OCI-LY7 (cell line): ENCODE data around the gene KAZN. TPM values are rescaled to one million over a fixed set of nuclear protein-coding genes. Genes with fewer than 3 reads are reported as not detected.

Source experiments
- BruUV-seq: library from RNA; stranded (reverse); fragments of 400-500 nt; replicated peaks from 2 replicates; lab custom pipeline; 2021; lab: Mats Ljungman, UMichigan
- CTCF ChIA-PET: fragments of 300-600 bp; sonication (Branson Sonifier 250); formaldehyde crosslinking; loops from one replicate; lab custom pipeline; 2022; ENCODE audit warnings: antibody characterized with exemption; ENCODE audit not compliant: unreplicated experiment; lab: Charles Lee
- POLR2A ChIA-PET: fragments of 300-600 bp; sonication (Branson Sonifier 250); formaldehyde crosslinking; loops from one replicate; lab custom pipeline; 2022; ENCODE audit warnings: antibody characterized with exemption; lab: Charles Lee
- DNase-seq: peaks from one replicate; pipeline ENCODE4 v3.0.0-alpha.2; 2015; ENCODE audit warnings: low spot score
- H2AFZ ChIP-seq: fragments of 200-600 bp; sonication (generic), shearing (Covaris generic); 2 replicates; pipeline ENCODE4 v1.6.1; 2014; ENCODE audit warnings: mild to moderate bottlenecking, antibody characterized with exemption, low read length, moderate library complexity
- H3K27ac ChIP-seq: fragments of 200-600 bp; sonication (generic); 2 replicates; pipeline ENCODE4 v1.5.1; 2014; ENCODE audit warnings: mixed run types, low read depth, mild to moderate bottlenecking, moderate library complexity, low read length, inconsistent platforms; ENCODE audit not compliant: poor library complexity, severe bottlenecking
- H3K36me3 ChIP-seq: fragments of 200-600 bp; sonication (generic); 2 replicates; pipeline ENCODE4 v1.6.1; 2014; ENCODE audit warnings: mild to moderate bottlenecking, antibody characterized with exemption, low read length, moderate library complexity, mixed read lengths; ENCODE audit not compliant: insufficient read depth
- H3K4me1 ChIP-seq: fragments of 200-600 bp; sonication (generic); 2 replicates; pipeline ENCODE4 v1.5.1; 2014; ENCODE audit warnings: mild to moderate bottlenecking, low read length; ENCODE audit not compliant: insufficient read depth, poor library complexity, severe bottlenecking
- H3K4me2 ChIP-seq: fragments of 200-600 bp; sonication (generic); 2 replicates; pipeline ENCODE4 v1.6.1; 2014; ENCODE audit warnings: mild to moderate bottlenecking, low read length
- H3K4me3 ChIP-seq: fragments of 200-600 bp; sonication (generic); 2 replicates; pipeline ENCODE4 v1.5.1; 2014; ENCODE audit warnings: mild to moderate bottlenecking, low read depth, low read length; ENCODE audit not compliant: poor library complexity, severe bottlenecking
- H3K79me2 ChIP-seq: fragments of 200-600 bp; sonication (generic); 2 replicates; pipeline ENCODE4 v1.6.1; 2016; ENCODE audit warnings: low read depth, mild to moderate bottlenecking, low read length, moderate library complexity, mixed read lengths; ENCODE audit not compliant: insufficient read depth
- H3K9me2 ChIP-seq: fragments of 200-600 bp; sonication (generic); 2 replicates; pipeline ENCODE4 v1.6.1; 2016; ENCODE audit warnings: mild to moderate bottlenecking, low read length, mixed read lengths; ENCODE audit not compliant: insufficient read depth
- H3K9me3 ChIP-seq: fragments of 200-600 bp; sonication (generic); 2 replicates; pipeline ENCODE4 v1.6.1; 2014; ENCODE audit warnings: mild to moderate bottlenecking, mixed run types, low read length, mixed read lengths
- H4K20me1 ChIP-seq: fragments of 200-600 bp; sonication (generic); 2 replicates; pipeline ENCODE4 v1.6.1; 2014; ENCODE audit warnings: mild to moderate bottlenecking, antibody characterized with exemption, low read length, moderate library complexity, mixed read lengths; ENCODE audit not compliant: insufficient read depth
- EZH2phosphoT487 ChIP-seq: fragments of 200-600 bp; sonication (generic); IDR thresholded peaks from 2 replicates; pipeline ENCODE4 v1.6.1; 2018; ENCODE audit warnings: low read depth, borderline replicate concordance, mild to moderate bottlenecking, mixed run types, antibody characterized with exemption, low read length, moderate library complexity, mixed read lengths
- intact Hi-C: fragments of 100-400 bp; cut with micrococcal nuclease; formaldehyde crosslinking; loops from one replicate; pipeline ENCODE4 v1.10.0; 2022; ENCODE audit not compliant: unreplicated experiment
- total RNA-seq, 2 experiments: library from RNA; depleted of rRNA in 1 of 2; stranded (reverse); fragments of >200 nt in 1 of 2; shearing (Covaris generic) in 1 of 2; gene quantifications; 2 replicates each; pipeline ENCODE4 v1.2.3, GENCODE V29; 2014 to 2022
- TF ChIP-seq, protein P1 (sequence below): fragments of 200-600 bp; sonication (generic); conservative IDR thresholded peaks from 2 replicates; pipeline ENCODE4 v1.5.1; 2014; ENCODE audit warnings: mild to moderate bottlenecking, antibody characterized with exemption, low read length, moderate library complexity, mixed read lengths

The KAZN gene
- total RNA-seq, 2 experiments from 2014 or later: 0.40 to 2.4 TPM

DNA sequence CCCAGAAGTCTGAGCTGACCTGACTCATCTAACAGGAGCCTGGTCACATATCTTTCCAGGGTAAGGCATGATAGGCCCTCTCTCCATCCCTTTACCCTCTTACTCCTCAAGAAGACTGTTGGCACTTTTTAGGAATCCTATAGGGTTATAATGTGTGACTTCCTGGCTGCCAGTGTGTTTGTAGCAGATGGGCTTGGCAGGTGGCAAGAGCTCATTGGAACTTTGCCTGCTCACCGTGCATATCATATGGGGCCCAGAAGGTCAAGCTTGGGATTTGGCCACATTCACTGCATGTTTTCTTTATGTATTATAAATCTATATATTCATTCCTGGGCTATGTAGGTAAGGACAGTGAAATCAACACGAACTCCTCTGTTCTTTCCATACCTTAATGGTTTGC, 5.2 kb downstream of the KAZN start:
- no TSS peak for BruUV-seq
- Histone ChIP-seq H3K4me3 (no peak overlapping the region), H4K20me1 (no peaks in the 10 kb centered on the region), H2AFZ (no peak overlapping the region), H3K27ac (no peak overlapping the region), H3K79me2 (no peaks in the 10 kb centered on the region), H3K4me2 (no peak overlapping the region), H3K9me3 (no peaks in the 10 kb centered on the region), H3K4me1 (peaks cover 24% of the 10 kb centered on the region), H3K9me2 (no peaks in the 10 kb centered on the region), H3K36me3 (no peaks in the 10 kb centered on the region)
- CTCF ChIA-PET: no interaction called here
- TF ChIP-seq, protein P1, sequence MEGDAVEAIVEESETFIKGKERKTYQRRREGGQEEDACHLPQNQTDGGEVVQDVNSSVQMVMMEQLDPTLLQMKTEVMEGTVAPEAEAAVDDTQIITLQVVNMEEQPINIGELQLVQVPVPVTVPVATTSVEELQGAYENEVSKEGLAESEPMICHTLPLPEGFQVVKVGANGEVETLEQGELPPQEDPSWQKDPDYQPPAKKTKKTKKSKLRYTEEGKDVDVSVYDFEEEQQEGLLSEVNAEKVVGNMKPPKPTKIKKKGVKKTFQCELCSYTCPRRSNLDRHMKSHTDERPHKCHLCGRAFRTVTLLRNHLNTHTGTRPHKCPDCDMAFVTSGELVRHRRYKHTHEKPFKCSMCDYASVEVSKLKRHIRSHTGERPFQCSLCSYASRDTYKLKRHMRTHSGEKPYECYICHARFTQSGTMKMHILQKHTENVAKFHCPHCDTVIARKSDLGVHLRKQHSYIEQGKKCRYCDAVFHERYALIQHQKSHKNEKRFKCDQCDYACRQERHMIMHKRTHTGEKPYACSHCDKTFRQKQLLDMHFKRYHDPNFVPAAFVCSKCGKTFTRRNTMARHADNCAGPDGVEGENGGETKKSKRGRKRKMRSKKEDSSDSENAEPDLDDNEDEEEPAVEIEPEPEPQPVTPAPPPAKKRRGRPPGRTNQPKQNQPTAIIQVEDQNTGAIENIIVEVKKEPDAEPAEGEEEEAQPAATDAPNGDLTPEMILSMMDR: no peak
- no peak for TF ChIP-seq EZH2phosphoT487
- DNase-seq: no peak
- intact Hi-C loops: loop anchor here (2.0 kb wide), 1 partner anchor 129 kb away; no protein-coding TSS in a partner anchor
- POLR2A ChIA-PET: no interaction called here

DNA sequence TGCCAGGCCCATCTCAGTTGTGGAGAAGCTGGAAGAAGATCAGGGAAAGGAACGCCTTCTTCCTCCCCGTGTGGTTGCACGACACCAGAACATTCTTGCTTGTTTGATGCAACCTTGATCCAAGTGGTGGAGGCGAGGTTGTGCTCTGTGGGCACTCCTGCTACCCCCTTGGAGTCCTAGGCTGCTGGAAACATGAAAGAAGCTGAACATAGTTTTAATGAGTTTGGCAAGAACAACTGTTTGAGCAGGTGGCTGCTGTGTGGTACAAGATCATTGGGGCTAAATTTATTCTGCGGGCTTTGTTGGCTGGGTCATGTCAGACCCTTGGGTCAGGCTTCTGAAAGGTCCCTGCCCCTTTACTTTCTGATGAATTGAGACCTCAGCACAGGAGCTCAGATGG, 5.9 kb downstream of the KAZN start:
- intact Hi-C loops: loop anchor here (2.0 kb wide), 1 partner anchor 128 kb away; no protein-coding TSS in a partner anchor
- H3K79me2 ChIP-seq: no peaks in the 10 kb centered on the region
- no peak overlapping the region for H3K27ac ChIP-seq
- ChIA-PET CTCF (no interaction called here), POLR2A (interaction anchor here (0.6 kb wide), 1 partner anchor 14 kb away, joined by 4 read pairs; no protein-coding TSS in a partner anchor)
- H3K4me1 ChIP-seq: peaks cover 22% of the 10 kb centered on the region
- no peak overlapping the region for H2AFZ ChIP-seq
- no peak for DNase-seq
- no peak for TF ChIP-seq EZH2phosphoT487
- TF ChIP-seq, protein P1: no peak
- H3K9me3 ChIP-seq: no peaks in the 10 kb centered on the region
- no peaks in the 10 kb centered on the region for H3K9me2 ChIP-seq
- no peak overlapping the region for H3K4me3 ChIP-seq
- H3K36me3 ChIP-seq: no peaks in the 10 kb centered on the region
- H3K4me2 ChIP-seq: no peak overlapping the region
- no TSS peak for BruUV-seq
- H4K20me1 ChIP-seq: no peaks in the 10 kb centered on the region

DNA sequence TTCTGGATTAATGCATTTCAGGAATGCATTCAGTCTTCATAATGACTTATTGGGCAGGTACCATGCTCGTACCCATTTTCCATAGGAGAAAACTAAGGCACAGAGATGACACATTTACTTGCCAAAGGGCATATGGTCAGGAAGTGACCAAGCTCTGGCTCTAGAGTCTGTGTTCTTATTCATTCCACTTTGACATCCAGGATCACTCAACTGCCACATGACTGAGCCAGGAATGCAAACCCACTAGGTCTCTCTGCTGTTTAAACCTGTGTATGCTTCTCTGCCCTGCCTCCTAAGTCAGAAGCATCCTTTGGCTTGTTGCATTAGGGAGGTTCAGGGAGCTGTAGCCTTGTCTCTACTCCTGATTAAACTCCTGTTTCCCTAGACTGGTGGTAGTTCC, 7.5 kb downstream of the KAZN start:
- no peak for TF ChIP-seq EZH2phosphoT487
- TF ChIP-seq, protein P1: no peak
- peaks cover 11% of the 10 kb centered on the region for H3K4me1 ChIP-seq
- H3K4me2 ChIP-seq: no peak overlapping the region
- no peaks in the 10 kb centered on the region for H3K9me3 ChIP-seq
- intact Hi-C loops: loop anchor here (1.0 to 5.0 kb wide), 5 partner anchors 127 to 441 kb away; no protein-coding TSS in a partner anchor
- no peak overlapping the region for H3K27ac ChIP-seq
- ChIA-PET CTCF (no interaction called here), POLR2A (no interaction called here)
- H4K20me1 ChIP-seq: no peaks in the 10 kb centered on the region
- DNase-seq: no peak
- H3K9me2 ChIP-seq: no peaks in the 10 kb centered on the region
- no TSS peak for BruUV-seq
- no peak overlapping the region for H3K4me3 ChIP-seq
- no peaks in the 10 kb centered on the region for H3K36me3 ChIP-seq
- no peaks in the 10 kb centered on the region for H3K79me2 ChIP-seq
- no peak overlapping the region for H2AFZ ChIP-seq
